ENCODE measurements around the gene SDCCAG8. TPM values are rescaled to one million over a fixed set of nuclear protein-coding genes. Genes with fewer than 3 reads are reported as not detected.

SDCCAG8 gene
- total RNA-seq, 2 donors from 2014 or later = 49.0 to 56.4 TPM

DNA sequence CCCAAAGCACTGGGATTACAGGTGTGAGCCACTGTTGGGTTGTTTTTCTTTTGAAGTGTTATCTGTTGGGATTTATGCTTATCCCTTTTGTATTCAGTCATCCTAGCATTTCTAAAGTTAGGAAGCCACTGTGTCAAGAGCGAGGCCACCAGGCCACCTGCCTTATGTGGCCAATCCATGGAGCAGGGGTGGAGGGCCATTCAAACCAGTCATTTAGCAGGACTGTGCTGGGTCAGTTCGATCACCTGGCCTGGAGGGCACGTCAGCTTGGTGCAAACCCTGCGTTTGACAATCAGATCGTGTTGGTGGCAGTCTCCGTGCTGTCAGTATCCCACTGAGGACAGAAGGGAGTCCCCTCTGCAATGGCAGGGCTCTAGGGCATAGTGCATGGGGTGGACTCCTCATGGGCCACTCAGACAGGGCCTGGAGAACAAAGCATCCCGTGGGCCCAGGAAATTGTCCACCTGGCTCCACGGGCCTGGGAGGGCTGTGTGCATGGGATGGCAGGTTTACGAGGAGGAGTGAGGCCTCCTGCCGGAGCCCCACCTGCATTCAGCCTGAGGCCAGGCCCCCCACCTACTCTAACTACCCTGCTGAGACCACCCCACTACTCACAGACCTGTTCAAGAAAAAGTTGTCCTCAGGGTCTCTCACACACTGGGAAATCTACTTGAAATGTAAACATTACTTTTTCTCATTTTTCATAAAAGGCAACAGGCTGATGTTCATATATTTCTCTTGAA is 242.3 kb downstream of the SDCCAG8 start:
- H3K27me3 ChIP-seq = no peaks in the 10 kb centered on the region
- 95 to 96% methylated on average over 9 to 10 of the region's 10 CpGs for WGBS, 2 donors
- no peaks in the 10 kb centered on the region for H3K4me1 ChIP-seq
- no peaks in the 10 kb centered on the region for H3K9me3 ChIP-seq
- ATAC-seq (no peak), DNase-seq (no peak)
- no peaks in the 10 kb centered on the region for H3K36me3 ChIP-seq (replicated peaks in 1 of 2; ENCODE audit: insufficient read depth in 1 of 2, low read depth in 2 of 2)
- H3K4me3 ChIP-seq = no peak overlapping the region
- no peak overlapping the region for H3K27ac ChIP-seq
- TF ChIP-seq, protein P1, sequence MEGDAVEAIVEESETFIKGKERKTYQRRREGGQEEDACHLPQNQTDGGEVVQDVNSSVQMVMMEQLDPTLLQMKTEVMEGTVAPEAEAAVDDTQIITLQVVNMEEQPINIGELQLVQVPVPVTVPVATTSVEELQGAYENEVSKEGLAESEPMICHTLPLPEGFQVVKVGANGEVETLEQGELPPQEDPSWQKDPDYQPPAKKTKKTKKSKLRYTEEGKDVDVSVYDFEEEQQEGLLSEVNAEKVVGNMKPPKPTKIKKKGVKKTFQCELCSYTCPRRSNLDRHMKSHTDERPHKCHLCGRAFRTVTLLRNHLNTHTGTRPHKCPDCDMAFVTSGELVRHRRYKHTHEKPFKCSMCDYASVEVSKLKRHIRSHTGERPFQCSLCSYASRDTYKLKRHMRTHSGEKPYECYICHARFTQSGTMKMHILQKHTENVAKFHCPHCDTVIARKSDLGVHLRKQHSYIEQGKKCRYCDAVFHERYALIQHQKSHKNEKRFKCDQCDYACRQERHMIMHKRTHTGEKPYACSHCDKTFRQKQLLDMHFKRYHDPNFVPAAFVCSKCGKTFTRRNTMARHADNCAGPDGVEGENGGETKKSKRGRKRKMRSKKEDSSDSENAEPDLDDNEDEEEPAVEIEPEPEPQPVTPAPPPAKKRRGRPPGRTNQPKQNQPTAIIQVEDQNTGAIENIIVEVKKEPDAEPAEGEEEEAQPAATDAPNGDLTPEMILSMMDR (IDR thresholded peaks at IDR 0.05) = no peak
- TF ChIP-seq POLR2A (IDR thresholded peaks at IDR 0.05) = no peak
- intact Hi-C loops (cut with DNase I) = no loop called here

DNA sequence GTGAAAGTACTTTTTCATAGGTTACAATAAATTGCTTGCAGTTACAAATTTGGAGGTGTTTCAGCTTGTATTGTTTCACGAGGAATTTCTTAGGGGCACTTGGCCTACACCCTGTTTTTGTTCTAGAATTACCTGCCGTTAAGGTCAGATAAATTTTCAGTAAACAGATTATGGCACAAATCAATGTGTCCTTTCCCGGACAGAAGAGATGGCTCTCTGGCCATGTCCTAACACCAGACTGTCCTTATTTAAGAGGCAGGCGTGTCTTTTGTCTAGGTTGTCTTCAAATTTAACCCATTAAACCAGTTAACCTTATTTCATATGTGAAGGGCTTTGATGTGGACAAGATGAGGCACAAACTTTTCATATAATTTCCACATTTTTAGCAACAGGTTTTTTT is 243.4 kb downstream of the SDCCAG8 start:
- ATAC-seq (no peak), DNase-seq (no peak)
- intact Hi-C loops (cut with DNase I) = no loop called here
- 48 to 50% methylated on average over 4 of the region's 4 CpGs for WGBS, 2 donors
- no peak for TF ChIP-seq POLR2A (IDR thresholded peaks at IDR 0.05)
- TF ChIP-seq, protein P1 (IDR thresholded peaks at IDR 0.05) = no peak
- Histone ChIP-seq H3K9me3 (no peaks in the 10 kb centered on the region), H3K27ac (no peak overlapping the region), H3K4me1 (no peaks in the 10 kb centered on the region), H3K4me3 (no peak overlapping the region), H3K27me3 (no peaks in the 10 kb centered on the region), H3K36me3 (replicated peaks in 1 of 2; ENCODE audit: insufficient read depth in 1 of 2, low read depth in 2 of 2) (no peaks in the 10 kb centered on the region)

DNA sequence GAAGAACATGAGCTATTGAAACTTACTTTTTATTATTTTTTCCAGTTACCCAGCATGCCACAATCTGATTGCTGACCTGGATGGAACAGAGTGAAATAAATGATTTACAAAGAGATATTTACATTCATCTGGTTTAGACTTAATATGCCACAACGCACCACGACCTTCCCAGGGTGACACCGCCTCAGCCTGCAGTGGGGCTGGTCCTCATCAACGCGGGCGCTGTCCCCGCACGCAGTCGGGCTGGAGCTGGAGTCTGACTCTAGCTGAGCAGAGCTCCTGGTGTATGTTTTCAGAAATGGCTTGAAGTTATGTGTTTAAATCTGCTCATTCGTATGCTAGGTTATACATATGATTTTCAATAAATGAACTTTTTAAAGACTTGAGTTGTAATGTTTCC is 243.9 kb downstream of the SDCCAG8 start:
- Histone ChIP-seq H3K27me3 (no peaks in the 10 kb centered on the region), H3K4me3 (no peak overlapping the region), H3K27ac (no peak overlapping the region), H3K36me3 (replicated peaks in 1 of 2; ENCODE audit: insufficient read depth in 1 of 2, low read depth in 2 of 2) (no peaks in the 10 kb centered on the region), H3K9me3 (no peaks in the 10 kb centered on the region), H3K4me1 (no peaks in the 10 kb centered on the region)
- 90% methylated on average over 10 of the region's 10 CpGs for WGBS, 2 donors
- intact Hi-C loops (cut with DNase I) = no loop called here
- no peak for TF ChIP-seq POLR2A (IDR thresholded peaks at IDR 0.05)
- TF ChIP-seq, protein P1 (IDR thresholded peaks at IDR 0.05) = no peak
- ATAC-seq (no peak), DNase-seq (no peak)

DNA sequence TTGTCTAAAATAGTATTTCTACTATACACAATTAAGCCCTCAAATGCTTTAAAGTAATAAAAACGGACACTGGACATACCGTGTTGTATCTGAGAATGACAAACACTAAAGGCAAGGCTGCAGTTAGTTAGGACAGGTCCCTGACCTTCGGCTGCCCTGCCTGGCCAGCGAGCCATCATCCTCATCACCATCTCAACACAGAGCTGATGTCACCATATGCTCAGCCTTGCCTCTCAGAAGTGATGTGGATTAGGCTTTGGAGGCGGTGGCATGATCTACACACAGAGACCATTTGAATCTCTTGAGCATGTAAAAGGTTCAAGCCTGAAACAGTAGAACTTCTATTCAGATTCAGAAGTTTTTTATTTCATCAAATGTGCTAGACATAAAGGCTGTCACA is 244.7 kb downstream of the SDCCAG8 start:
- H3K9me3 ChIP-seq = no peaks in the 10 kb centered on the region
- intact Hi-C loops (cut with DNase I) = no loop called here

More for the DNA sequence above, 244.7 kb downstream of the SDCCAG8 start:
- H3K4me1 ChIP-seq = no peaks in the 10 kb centered on the region
- 79% methylated on average over 5 of the region's 5 CpGs for WGBS, 2 donors
- no peaks in the 10 kb centered on the region for H3K27me3 ChIP-seq
- TF ChIP-seq, protein P1 (IDR thresholded peaks at IDR 0.05) = no peak
- no peak for TF ChIP-seq POLR2A (IDR thresholded peaks at IDR 0.05)
- no peak overlapping the region for H3K27ac ChIP-seq
- no peaks in the 10 kb centered on the region for H3K36me3 ChIP-seq (replicated peaks in 1 of 2; ENCODE audit: insufficient read depth in 1 of 2, low read depth in 2 of 2)
- no peak for DNase-seq
- H3K4me3 ChIP-seq = no peak overlapping the region
- no peak for ATAC-seq

All from body of pancreas (tissue), 4 donors.